Liver (tissue), 3 donors: ENCODE measurements around the gene VAV3.

Experiments
- CTCF ChIP-seq: fragments of 150-350 bp; IDR thresholded peaks from 2 replicates; pipeline ENCODE4 v1.5.1; 2017; ENCODE audit warnings: improper control_type of control experiment, low read depth, low read length; ENCODE audit not compliant: missing input control
- JUND ChIP-seq, 2 donors: IDR thresholded peaks; 2 replicates each; pipeline ENCODE4 v1.6.1; 2016; ENCODE audit warnings: antibody characterized with exemption in 2 of 2
- MAX ChIP-seq: IDR thresholded peaks from 2 replicates; pipeline ENCODE4 v1.6.1; 2016; ENCODE audit warnings: antibody characterized with exemption
- RAD21 ChIP-seq, 2 donors: IDR thresholded peaks; 2 replicates each; pipeline ENCODE4 v1.6.1; 2016; ENCODE audit warnings: antibody characterized with exemption in 2 of 2, mild to moderate bottlenecking in 2 of 2
- RXRA ChIP-seq, 2 donors: IDR thresholded peaks; 2 replicates each; pipeline ENCODE4 v1.6.1; 2017 to 2018; ENCODE audit warnings: antibody characterized with exemption in 2 of 2, mild to moderate bottlenecking in 1 of 2
- SP1 ChIP-seq: IDR thresholded peaks from 2 replicates; pipeline ENCODE4 v1.6.1; 2018; ENCODE audit warnings: antibody characterized with exemption, mild to moderate bottlenecking
- TAF1 ChIP-seq: conservative IDR thresholded peaks from 2 replicates; pipeline ENCODE4 v1.6.1; 2016; ENCODE audit warnings: antibody characterized with exemption, mild to moderate bottlenecking
- TF ChIP-seq, protein P1 (sequence below): IDR thresholded peaks from 2 replicates; pipeline ENCODE4 v1.6.1; 2016; ENCODE audit warnings: antibody characterized with exemption, mild to moderate bottlenecking
- donor health status: healthy.
- donor health status: healthy.

DNA sequence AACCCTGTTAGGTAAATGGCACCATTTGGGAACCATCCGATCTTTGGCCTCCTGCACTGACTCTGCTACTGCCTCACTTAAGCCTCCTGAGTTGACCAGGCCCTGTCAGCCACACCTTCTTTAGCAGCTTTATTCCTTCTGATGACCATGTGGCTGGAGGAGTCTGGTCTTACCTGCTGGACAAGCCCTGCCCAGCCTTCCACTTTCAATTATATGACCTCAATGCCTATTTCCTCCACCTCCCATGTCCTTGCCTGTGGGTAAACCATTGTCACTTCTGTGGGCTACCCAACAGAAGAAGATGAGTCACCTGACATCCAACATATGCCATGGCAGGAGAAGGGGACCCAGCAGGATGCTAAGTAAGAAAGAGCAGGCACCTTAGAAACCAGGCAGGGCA is 430.3 kb downstream of the VAV3 start:
- no peak for TF ChIP-seq CTCF
- no peak for TF ChIP-seq JUND (IDR thresholded peaks at IDR 0.05)
- TF ChIP-seq SP1: no peak
- TF ChIP-seq RXRA (IDR thresholded peaks at IDR 0.05): no peak
- no peak for TF ChIP-seq MAX
- no peak for TF ChIP-seq TAF1
- TF ChIP-seq RAD21 (IDR thresholded peaks at IDR 0.05): no peak
- TF ChIP-seq, protein P1, sequence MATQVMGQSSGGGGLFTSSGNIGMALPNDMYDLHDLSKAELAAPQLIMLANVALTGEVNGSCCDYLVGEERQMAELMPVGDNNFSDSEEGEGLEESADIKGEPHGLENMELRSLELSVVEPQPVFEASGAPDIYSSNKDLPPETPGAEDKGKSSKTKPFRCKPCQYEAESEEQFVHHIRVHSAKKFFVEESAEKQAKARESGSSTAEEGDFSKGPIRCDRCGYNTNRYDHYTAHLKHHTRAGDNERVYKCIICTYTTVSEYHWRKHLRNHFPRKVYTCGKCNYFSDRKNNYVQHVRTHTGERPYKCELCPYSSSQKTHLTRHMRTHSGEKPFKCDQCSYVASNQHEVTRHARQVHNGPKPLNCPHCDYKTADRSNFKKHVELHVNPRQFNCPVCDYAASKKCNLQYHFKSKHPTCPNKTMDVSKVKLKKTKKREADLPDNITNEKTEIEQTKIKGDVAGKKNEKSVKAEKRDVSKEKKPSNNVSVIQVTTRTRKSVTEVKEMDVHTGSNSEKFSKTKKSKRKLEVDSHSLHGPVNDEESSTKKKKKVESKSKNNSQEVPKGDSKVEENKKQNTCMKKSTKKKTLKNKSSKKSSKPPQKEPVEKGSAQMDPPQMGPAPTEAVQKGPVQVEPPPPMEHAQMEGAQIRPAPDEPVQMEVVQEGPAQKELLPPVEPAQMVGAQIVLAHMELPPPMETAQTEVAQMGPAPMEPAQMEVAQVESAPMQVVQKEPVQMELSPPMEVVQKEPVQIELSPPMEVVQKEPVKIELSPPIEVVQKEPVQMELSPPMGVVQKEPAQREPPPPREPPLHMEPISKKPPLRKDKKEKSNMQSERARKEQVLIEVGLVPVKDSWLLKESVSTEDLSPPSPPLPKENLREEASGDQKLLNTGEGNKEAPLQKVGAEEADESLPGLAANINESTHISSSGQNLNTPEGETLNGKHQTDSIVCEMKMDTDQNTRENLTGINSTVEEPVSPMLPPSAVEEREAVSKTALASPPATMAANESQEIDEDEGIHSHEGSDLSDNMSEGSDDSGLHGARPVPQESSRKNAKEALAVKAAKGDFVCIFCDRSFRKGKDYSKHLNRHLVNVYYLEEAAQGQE: no peak
